AG04449 (cell line): ENCODE data around the gene FOSB.

Experiments
- CTCF ChIA-PET: fragments of 350-600 bp; formaldehyde crosslinking; extraction: SDS; loops from one replicate; lab custom pipeline; 2021; ENCODE audit warnings: antibody characterized with exemption; lab: Yijun Ruan, JAX
- POLR2A ChIA-PET: fragments of 400-600, 350-600 bp; formaldehyde crosslinking; extraction: SDS; loops from one replicate; lab custom pipeline; 2020; ENCODE audit warnings: antibody characterized with exemption, inconsistent platforms; lab: Yijun Ruan, JAX
- DNase-seq: peaks from one replicate; pipeline ENCODE4 v3.0.0-alpha.2; 2010; ENCODE audit warnings: low read depth, low spot score
- H3K4me3 ChIP-seq: 2 replicates; pipeline ENCODE4 v1.5.1; 2011; ENCODE audit warnings: low read depth, mild to moderate bottlenecking, control low read depth, low read length
- TF ChIP-seq, protein P1 (sequence below): IDR thresholded peaks from one replicate; pipeline ENCODE4 v1.5.1; 2011; ENCODE audit warnings: mild to moderate bottlenecking, moderate library complexity, low read length, control low read depth, inconsistent platforms; ENCODE audit not compliant: insufficient read depth; ENCODE audit errors: missing control alignments

The FOSB gene

DNA sequence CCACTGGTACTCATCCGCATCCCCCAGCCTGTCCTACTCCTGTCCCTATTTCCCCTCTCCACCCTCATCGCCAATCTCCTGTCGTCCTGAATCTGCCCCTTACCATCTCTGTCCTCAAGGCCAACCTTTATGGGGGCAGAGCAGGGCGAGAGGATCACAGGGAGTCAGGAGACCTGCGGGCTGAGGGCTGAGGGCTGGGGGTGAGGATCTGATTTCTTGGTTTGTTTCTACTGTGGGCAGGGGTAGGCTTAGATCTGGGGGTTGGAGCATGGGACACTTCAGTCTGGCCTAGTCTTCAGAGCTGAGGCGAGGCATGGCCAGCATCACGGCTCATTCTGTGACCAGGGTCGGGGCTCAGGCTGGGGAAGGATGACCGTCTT is 27.5 kb upstream of the FOSB start:
- DNase-seq, result no peak
- POLR2A ChIA-PET, result interaction anchor here (1.2 to 1.7 kb wide), 6 partner anchors 9 to 38 kb away, joined by 3 to 26 read pairs (median 6); no protein-coding TSS in a partner anchor

DNA sequence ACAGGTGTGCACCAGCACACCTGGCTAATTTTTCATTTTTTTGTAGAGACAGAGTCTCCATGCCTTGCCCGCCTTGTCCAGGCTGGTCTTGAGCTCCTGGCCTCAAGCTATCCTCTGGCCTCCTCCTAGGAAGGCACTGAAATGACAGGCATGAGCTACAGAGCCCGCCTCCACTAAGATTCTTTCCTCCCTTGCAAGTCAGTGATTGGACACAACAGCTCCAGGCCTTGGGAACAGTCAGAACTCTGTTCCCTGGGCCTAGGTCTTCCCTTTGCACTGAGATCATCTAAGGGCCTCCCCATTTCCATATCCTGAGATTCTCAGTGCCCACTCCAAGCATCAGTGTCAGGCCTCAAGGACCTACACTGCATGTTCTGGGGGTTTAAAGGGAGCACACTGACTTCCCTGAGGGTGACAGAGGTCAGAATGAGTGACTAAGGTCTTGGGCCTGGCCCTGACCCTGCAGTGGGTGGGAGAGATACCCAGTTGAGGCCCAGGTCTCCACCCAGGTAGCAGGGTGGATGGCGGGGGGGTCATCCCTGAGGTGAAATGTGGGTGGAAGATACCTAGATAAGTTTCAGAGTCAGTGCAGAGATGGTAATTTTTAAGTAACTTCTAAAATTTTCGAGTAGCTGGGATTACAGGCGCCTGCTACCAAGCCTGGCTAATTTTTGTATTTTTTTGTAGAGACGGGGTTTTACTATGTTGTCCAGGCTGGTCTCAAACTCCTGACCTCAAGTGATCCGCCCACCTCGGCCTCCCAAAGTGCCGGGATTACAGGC is 26.7 kb upstream of the FOSB start:
- H3K4me3 ChIP-seq, result no peak overlapping the region
- DNase-seq, result no peak
- TF ChIP-seq, protein P1, sequence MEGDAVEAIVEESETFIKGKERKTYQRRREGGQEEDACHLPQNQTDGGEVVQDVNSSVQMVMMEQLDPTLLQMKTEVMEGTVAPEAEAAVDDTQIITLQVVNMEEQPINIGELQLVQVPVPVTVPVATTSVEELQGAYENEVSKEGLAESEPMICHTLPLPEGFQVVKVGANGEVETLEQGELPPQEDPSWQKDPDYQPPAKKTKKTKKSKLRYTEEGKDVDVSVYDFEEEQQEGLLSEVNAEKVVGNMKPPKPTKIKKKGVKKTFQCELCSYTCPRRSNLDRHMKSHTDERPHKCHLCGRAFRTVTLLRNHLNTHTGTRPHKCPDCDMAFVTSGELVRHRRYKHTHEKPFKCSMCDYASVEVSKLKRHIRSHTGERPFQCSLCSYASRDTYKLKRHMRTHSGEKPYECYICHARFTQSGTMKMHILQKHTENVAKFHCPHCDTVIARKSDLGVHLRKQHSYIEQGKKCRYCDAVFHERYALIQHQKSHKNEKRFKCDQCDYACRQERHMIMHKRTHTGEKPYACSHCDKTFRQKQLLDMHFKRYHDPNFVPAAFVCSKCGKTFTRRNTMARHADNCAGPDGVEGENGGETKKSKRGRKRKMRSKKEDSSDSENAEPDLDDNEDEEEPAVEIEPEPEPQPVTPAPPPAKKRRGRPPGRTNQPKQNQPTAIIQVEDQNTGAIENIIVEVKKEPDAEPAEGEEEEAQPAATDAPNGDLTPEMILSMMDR, result no peak
- ChIA-PET CTCF (interaction anchor here (0.8 to 17.3 kb wide), 10 partner anchors 9 to 200 kb away, joined by 3 to 773 read pairs (median 30); partner anchors contain the start of gene FOSB), POLR2A (interaction anchor here (0.7 to 1.1 kb wide), 2 partner anchors 38 to 85 kb away, joined by 3 to 5 read pairs; no protein-coding TSS in a partner anchor)

More for the DNA sequence above, 27.5 kb upstream of the FOSB start:
- peak overlapping the region; percentile 61 for H3K4me3 ChIP-seq
- CTCF ChIA-PET, result interaction anchor here (0.6 to 17.3 kb wide), 26 partner anchors 9 to 254 kb away, joined by 3 to 773 read pairs (median 8); partner anchors contain the start of genes ERCC1, FOSB, PPP1R13L and VASP
- TF ChIP-seq, protein P1, result no peak

DNA sequence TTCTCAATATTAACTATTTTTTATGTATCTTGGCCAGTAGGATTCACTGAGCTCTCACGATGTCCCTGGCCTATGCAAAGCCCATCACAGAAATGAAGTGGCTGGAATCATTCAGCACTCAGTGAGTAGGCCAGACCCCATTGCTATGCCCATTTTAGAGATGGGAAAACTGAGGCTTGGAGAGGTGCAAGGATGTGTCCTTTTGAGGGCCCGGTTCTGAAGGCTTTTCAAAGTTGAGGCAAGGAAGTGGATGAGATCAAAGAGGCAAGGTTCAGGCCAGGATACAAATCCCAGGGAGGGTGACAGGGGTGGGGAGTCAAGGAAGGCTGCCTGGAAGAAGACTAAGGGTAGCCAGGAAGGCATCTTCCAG is 25.4 kb upstream of the FOSB start:
- TF ChIP-seq, protein P1, result no peak
- no peak overlapping the region for H3K4me3 ChIP-seq
- POLR2A ChIA-PET, result interaction anchor here (1.0 kb wide), 1 partner anchor 13 kb away, joined by 3 read pairs; no protein-coding TSS in a partner anchor
- no peak for DNase-seq
- CTCF ChIA-PET, result interaction anchor here (1.0 to 17.3 kb wide), 3 partner anchors 30 to 129 kb away, joined by 3 to 773 read pairs (median 206); partner anchors contain the start of gene FOSB

DNA sequence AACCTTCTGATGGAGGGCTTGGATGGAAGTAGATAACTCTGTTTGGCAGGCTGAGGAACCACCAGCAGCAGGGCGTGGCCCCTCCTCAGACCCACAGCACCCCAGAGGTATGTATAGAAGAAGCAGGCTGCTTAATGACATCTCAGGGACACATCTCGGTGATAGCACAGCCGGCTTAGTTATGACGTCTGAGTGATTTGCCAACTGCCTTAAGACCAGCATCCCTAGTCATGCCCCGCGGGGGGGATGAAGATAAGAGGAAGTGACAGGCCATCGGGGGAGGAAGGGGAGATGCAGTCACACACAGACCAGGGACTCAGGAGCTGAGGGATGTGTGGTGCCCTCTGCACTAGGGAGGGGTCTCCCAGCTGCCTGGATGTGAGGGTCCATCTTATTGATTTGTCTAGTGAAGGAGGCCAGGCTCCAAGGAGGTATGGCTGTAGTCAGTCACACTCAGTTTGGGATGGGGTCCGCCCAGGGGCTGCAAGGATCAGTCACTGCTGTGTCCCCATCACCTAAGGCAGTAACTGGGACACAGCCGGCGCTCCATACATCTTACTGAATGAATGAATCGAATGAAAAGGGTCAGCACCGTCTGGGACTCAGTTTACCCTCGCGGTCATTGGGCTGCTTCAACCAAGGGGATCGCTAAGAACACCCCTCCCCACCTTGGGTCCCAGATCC is 24.9 kb upstream of the FOSB start:
- ChIA-PET POLR2A (interaction anchor here (1.0 kb wide), 1 partner anchor 13 kb away, joined by 3 read pairs; no protein-coding TSS in a partner anchor), CTCF (interaction anchor here (15.0 to 17.3 kb wide), 2 partner anchors 30 to 42 kb away, joined by 206 to 773 read pairs; partner anchors contain the start of gene FOSB)
- DNase-seq, result no peak
- TF ChIP-seq, protein P1, result no peak
- H3K4me3 ChIP-seq, result peak overlapping the region; percentile 59

DNA sequence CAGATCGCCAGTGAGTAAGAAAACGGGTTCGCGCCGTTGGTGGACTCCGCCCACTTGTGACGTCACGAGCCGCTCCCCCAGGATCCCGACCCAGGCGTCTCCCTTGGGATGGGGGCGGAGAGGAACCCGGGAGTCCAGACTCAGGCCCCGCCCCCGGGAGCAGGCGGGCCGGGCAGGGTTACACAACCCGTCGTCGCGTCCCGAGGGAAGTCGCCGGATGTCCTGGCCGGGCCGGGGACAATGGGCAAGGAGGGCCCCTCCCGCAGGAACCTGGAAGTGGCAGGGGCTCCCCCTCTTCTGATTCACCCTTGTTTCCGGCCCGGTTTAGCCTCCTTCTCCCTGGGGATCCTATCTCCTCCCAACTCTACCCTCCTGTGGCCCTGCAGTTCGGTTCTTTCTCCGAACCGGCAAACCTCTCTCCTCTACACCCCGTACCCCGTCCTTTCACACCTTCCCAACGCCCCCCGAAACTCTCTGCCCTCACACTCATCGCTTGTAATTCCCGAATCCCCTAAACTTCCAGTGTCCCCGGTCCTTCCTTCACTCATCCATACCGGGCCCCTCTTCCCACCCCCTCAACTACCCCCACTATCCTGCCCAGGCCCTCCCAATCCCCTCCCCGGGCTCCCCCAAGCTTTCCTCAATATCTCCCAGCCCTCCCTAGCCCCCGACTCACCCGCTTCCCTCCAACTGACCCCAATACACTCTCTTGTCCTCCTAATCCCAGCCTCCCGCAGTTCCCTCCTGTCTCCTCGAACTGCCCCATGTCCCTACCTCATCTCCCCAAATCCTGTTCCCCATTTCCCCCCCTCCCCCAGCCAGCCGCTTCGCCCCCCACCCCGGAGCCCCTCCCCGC is 24.1 kb upstream of the FOSB start:
- DNase-seq, result no peak
- ChIA-PET CTCF (interaction anchor here (4.2 to 17.3 kb wide), 3 partner anchors 13 to 42 kb away, joined by 29 to 773 read pairs (median 206); partner anchors contain the start of gene FOSB), POLR2A (interaction anchor here (1.0 kb wide), 1 partner anchor 12 kb away, joined by 3 read pairs; no protein-coding TSS in a partner anchor)
- TF ChIP-seq, protein P1, result no peak
- peak overlapping the region; percentile 59 for H3K4me3 ChIP-seq
